ENCODE data around the gene PPP3CA.

PPP3CA gene

GRCh38 chr4:101032541-101032940 is 314.8 kb downstream of the PPP3CA start:
- no peaks in the 10 kb centered on the region for H3K79me2 ChIP-seq (ENCODE audit: insufficient read depth, low read depth)
- H2AFZ ChIP-seq (ENCODE audit: low read depth), result no peak overlapping the region
- H3K9ac ChIP-seq, result no peak overlapping the region
- no peak for TF ChIP-seq CTCF (conservative IDR thresholded peaks at IDR 0.05; ENCODE audit: low read depth, low read length)
- no peak overlapping the region for H3K27ac ChIP-seq
- H3K27me3 ChIP-seq (ENCODE audit: insufficient read depth, low read depth), result no peaks in the 10 kb centered on the region
- H3K36me3 ChIP-seq (ENCODE audit: insufficient read depth), result no peaks in the 10 kb centered on the region
- no peak overlapping the region for H3K4me3 ChIP-seq (IDR thresholded peaks at IDR 0.05; ENCODE audit: insufficient read depth, low read depth, low read length)
- H4K20me1 ChIP-seq (ENCODE audit: insufficient read depth), result no peaks in the 10 kb centered on the region
- no peak overlapping the region for H3K4me2 ChIP-seq
- no peaks in the 10 kb centered on the region for H3K4me1 ChIP-seq (ENCODE audit: low read depth, poor library complexity, severe bottlenecking)

GRCh38 chr4:101031971-101032370 is 315.4 kb downstream of the PPP3CA start:
- H3K79me2 ChIP-seq (ENCODE audit: insufficient read depth, low read depth), result no peaks in the 10 kb centered on the region
- no peak overlapping the region for H2AFZ ChIP-seq (ENCODE audit: low read depth)
- no peak overlapping the region for H3K9ac ChIP-seq
- no peaks in the 10 kb centered on the region for H3K4me1 ChIP-seq (ENCODE audit: low read depth, poor library complexity, severe bottlenecking)
- no peak overlapping the region for H3K27ac ChIP-seq
- H3K4me3 ChIP-seq (IDR thresholded peaks at IDR 0.05; ENCODE audit: insufficient read depth, low read depth, low read length), result no peak overlapping the region
- no peaks in the 10 kb centered on the region for H3K27me3 ChIP-seq (ENCODE audit: insufficient read depth, low read depth)
- no peak for TF ChIP-seq CTCF (conservative IDR thresholded peaks at IDR 0.05; ENCODE audit: low read depth, low read length)
- H3K36me3 ChIP-seq (ENCODE audit: insufficient read depth), result no peaks in the 10 kb centered on the region
- H3K4me2 ChIP-seq, result no peak overlapping the region
- no peaks in the 10 kb centered on the region for H4K20me1 ChIP-seq (ENCODE audit: insufficient read depth)

GRCh38 chr4:101028886-101029285 is 318.4 kb downstream of the PPP3CA start:
- Histone ChIP-seq H4K20me1 (ENCODE audit: insufficient read depth) (no peaks in the 10 kb centered on the region), H3K9ac (no peak overlapping the region), H3K4me3 (IDR thresholded peaks at IDR 0.05; ENCODE audit: insufficient read depth, low read depth, low read length) (no peak overlapping the region), H3K79me2 (ENCODE audit: insufficient read depth, low read depth) (no peaks in the 10 kb centered on the region), H2AFZ (ENCODE audit: low read depth) (no peak overlapping the region), H3K4me1 (ENCODE audit: low read depth, poor library complexity, severe bottlenecking) (no peaks in the 10 kb centered on the region), H3K36me3 (ENCODE audit: insufficient read depth) (no peaks in the 10 kb centered on the region), H3K27ac (no peak overlapping the region), H3K4me2 (no peak overlapping the region), H3K27me3 (ENCODE audit: insufficient read depth, low read depth) (no peaks in the 10 kb centered on the region)
- TF ChIP-seq CTCF (conservative IDR thresholded peaks at IDR 0.05; ENCODE audit: low read depth, low read length), result no peak

GRCh38 chr4:101027721-101028120 is 319.6 kb downstream of the PPP3CA start:
- Histone ChIP-seq H3K4me1 (ENCODE audit: low read depth, poor library complexity, severe bottlenecking) (no peaks in the 10 kb centered on the region), H3K4me2 (no peak overlapping the region), H4K20me1 (ENCODE audit: insufficient read depth) (no peaks in the 10 kb centered on the region), H2AFZ (ENCODE audit: low read depth) (no peak overlapping the region), H3K36me3 (ENCODE audit: insufficient read depth) (no peaks in the 10 kb centered on the region), H3K27me3 (ENCODE audit: insufficient read depth, low read depth) (no peaks in the 10 kb centered on the region), H3K27ac (no peak overlapping the region), H3K79me2 (ENCODE audit: insufficient read depth, low read depth) (no peaks in the 10 kb centered on the region), H3K9ac (no peak overlapping the region), H3K4me3 (IDR thresholded peaks at IDR 0.05; ENCODE audit: insufficient read depth, low read depth, low read length) (no peak overlapping the region)
- no peak for TF ChIP-seq CTCF (conservative IDR thresholded peaks at IDR 0.05; ENCODE audit: low read depth, low read length)

Measured in KMS-11 (cell line).